Right hindlimb (tissue), 1 donor: ENCODE results near the gene CDKAL1.
"Not testable (repeated sequence)": the region's sequence is repeated elsewhere in the genome, so short reads cannot be mapped to it uniquely, and the experiment has no call there.

Experiments used
- DNase-seq: peaks from one replicate; pipeline ENCODE4 v3.0.0-alpha.2; 2018

CDKAL1 gene

DNA sequence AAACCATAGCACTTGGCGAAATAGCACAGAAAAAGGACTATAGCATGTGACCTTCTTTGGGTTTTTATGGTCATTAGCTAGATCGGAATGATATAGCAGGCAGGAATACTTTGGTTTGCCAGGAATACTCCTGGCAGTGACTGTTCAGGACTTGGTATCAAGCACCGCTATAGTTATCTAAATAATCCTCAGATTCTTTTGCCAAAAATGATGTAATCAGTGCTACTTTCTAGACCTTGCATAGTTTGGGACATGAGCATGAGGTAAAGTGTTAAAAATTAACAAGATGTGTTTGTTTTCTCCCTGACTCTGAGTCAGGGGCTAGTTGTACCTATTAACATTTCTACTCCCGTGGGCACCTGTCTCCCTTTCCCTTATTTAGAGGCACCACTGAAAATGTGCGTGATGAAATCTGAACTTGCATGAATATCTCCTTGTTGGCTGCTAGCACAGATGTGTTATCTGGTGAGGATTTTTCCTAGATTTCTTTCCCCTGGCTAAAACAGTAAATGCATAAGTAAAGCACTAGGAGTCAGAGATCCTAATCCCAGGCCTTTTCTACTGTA lies 511.0 kb downstream of the CDKAL1 start:
- DNase-seq, result no peak

DNA sequence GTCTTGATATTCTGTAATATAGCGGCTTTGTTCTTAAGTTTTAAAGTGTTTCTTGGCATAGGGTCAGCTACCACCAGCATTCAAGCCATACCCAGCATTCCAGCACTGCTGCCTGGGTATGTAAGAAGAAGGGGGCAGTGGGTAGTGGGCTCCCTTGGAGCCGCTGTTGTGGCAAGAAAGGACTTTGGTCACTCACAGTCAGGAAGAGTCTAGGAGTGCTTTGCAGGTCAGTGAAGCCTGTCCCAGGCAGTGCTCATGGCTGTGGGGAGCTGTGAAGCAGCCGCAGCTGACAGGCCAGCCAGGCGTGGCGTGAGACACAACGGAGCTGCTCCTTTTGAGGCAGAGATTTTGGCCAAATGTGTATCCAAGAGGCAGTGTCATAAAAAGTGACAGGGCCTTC lies 512.0 kb downstream of the CDKAL1 start:
- DNase-seq, result peak; percentile 16

DNA sequence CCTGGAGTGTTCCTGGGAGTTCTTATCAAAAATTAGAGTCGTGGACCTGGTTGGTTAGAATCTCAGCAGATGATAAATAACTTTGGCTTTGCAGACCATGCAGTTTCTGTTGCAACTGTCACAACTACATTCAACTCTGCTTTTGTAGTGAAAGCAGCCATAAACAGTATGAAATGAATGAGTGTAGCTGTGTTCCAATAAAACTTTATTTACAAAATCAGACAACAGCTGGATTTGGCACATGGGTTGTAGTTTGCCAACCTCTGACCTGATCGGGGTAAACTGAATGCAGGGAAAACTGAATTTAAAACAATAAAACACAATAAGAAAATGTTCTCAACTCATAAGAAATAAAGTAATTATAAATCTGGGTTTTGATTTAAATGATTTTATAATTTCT lies 513.8 kb downstream of the CDKAL1 start:
- no peak for DNase-seq

DNA sequence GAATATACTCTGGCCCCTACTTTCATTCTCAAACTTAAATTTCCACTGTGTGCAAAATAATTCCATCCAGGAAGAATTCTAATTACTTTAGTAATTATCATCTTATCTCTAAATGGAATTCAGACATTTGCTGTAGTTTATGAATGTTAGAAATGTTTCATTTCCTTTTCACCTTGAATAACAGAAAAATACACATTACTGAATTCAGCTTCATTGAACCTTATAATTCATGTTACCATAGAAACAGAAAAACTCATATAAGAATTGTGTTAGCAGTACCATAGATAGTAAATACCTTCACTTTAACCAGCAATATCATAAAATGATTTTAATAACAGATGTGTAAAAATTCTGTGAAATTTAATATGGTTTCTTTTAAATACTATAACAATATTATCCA lies 514.9 kb downstream of the CDKAL1 start:
- no peak for DNase-seq

DNA sequence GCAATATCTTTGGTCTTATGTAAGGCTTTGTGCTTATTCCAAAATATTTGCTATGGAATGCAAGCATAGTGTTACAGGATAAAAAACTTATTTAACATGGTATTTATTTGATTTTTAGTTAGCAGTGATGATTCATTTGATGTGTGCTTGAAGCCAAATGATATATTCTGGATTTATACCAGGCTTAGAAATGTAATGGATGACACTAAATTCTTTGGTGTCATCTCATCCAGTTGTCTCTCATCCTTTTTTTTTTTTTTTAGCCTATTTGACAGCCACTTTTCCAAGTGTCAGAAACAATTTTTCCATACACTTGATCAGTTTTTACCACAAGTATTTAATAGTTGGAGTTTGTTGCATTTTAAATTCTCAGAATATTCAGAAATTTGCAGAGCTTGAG lies 515.3 kb downstream of the CDKAL1 start:
- DNase-seq, result no peak

DNA sequence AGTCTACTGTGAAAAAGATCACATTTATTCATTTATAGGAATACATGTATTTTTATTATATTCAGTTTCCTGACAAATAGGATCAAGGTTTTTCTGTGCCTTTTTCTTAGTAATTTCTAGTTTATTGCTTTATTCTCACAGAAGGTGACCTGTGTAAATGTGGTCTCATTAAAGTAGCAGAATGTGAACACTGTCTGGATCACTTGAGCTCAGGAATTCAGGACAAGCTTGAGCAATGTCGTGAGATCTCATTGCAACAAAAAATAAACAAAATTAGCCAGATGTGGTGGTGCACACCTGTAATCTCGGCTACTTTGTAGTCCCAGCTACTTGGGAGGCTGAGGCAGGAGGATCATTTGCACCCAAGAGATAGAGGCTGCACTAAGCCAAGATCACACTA lies 516.7 kb downstream of the CDKAL1 start:
- DNase-seq, result no peak

DNA sequence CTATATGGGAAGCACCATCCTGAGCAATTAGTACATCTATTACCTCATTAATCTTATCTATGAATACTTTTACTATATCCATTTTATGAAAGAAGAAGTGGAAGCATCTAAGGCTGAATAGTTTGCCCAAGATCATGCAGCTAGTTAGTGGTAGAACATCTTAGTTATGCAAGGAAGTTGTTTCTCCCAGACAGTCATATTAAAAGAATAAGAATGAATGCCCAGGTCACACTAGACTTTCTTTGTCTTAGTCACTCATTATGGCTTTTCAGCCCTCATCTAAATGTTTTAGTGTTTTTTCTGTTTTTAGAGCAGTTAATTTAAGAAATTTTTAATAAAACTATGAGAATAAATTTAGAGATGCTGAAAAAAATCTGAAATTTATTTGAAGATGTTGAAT lies 517.5 kb downstream of the CDKAL1 start:
- no peak for DNase-seq

DNA sequence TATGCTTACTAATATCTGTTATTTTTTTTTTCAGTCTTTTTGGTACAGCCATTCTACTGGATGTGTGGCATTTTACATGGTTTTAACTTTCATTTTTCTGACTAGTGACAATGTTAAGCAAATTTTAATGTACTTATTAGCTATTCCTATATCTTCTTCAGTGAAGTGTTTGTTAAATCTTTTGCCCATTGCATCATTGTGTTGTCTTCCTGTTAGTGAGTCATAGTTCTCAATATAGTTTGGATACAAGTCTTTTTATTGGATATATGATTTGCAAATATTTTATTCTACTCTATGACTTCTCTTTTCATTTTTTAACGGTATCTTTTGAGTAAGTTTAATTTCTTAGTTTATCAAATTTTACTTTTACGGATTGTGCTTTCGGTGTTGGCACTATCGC lies 519.4 kb downstream of the CDKAL1 start:
- no peak for DNase-seq

DNA sequence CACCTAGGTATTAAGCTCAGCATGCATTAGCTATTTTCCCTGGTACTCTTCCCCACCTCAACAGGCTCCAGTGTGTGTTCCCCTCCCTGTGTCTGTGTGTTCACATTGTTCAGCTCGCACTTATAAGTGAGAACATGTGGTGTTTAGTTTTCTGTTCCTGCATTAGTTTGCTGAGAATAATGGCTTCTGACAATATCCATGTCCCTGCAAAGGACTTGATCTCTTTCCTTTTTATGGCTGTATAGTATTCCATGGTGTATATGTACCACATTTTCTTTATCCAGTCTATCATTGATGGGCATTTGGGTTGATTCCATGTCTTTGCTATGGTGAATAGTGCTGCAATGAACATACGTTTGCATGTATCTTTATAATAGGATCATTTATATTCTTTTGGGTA lies 521.2 kb downstream of the CDKAL1 start:
- DNase-seq, result not testable (repeated sequence)

DNA sequence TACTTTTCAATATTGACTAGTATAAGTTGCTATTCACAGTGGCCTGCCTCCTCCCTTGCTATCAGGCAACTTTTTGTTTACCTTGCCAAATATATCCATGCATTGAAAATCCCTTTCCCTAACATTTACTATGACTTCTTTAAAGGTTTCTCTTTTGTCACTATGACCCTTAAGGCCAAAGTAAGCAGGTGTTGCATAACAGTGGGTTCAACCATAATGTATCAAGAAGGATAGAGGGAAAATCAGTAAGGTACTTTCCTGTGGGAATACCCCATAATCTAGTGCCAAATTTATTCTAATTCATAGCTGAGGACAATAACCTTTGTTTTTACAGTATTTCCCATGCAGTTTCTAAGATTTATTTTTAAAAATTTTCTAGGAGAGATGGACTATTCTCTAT lies 527.6 kb downstream of the CDKAL1 start:
- no peak for DNase-seq

DNA sequence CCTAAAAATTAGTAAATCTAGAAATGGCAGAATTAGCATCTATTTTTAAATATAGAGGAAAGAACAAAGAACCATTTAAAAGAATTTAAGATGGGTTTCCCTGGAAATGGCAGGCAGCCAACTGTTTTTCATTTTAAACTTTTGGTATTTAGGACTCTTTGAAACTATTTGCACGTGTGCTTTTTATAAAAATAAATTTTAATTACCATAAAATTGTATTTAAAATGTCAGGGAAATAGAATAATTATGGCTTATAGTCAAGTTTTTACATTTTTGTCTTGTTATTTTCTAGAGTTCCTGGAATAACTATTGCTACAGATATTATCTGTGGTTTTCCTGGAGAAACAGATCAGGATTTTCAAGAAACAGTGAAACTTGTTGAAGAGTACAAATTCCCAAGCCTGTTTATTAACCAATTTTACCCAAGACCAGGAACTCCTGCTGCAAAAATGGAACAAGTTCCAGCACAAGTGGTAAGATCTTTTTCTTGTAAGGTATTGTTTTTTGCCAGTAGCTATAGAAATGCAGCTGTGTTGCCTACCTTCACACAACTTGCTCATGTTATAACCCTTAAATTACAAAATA lies 530.6 kb downstream of the CDKAL1 start:
- no peak for DNase-seq

DNA sequence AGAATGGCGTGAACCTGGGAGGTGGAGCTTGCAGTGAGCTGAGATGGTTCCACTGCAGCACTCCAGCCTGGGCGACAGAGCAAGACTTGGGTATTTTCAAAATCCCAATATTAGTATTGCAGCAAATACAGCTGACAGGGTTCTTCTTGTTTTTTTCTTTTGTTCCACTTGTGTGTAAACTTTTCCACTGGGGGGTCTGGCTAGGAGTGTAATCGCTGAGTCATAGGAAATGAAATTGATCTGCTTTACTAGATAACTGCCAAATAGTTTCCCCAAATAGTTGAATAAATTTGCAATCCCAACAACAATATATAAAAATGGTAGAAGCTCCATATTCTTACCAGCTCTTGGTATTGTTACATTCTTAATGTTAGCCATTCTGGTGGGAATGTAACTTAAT lies 533.3 kb downstream of the CDKAL1 start:
- DNase-seq, result no peak

DNA sequence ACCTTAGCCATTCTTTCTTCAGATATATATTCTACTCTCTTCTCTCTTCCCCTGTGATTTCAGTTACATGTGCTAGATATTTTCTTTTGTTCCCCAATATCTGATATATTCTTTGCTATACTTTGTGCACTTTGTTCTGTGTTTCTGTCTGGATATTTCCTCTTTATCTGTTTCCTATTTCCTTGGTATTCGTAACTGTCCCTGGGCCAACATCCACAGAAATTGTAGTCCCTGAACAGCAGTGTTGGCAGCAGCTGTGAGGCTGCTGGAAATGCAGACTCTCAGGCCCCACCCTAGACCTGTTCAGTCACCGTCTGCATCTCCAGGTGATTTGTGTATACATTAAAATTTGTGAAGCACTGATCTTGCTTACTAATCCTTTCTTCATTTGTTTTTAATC lies 536.4 kb downstream of the CDKAL1 start:
- no peak for DNase-seq

DNA sequence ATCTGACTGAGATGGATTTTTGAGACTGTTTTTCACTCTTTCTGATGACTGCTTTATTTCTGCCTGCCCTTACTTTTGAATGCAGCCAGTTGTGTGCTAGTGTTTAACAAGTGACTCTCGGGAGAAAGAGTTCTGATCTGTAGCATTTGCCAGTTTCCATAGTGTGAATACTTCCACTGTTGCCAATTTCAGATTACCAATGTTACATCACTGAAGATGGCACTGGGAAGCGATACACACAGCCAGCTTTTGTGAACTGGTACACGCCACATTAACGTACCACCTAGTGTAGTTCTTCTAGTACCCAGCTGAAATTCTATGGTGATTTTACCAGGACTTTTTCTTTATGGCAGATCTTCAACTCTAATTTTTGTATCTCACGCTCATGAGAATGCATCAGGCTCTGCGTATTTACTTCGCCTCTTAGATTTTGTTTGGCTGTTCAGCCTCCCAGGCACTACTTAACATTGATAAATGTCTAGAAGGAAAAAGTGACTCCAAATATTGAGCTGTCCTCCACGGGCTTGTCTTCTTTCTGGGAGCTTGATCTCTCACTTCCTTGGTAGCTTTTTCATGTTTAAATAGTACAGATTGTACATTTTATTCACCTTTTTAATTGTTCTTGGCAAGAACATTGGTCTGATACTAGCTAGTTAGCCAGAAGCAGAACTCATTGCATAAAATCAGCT lies 537.7 kb downstream of the CDKAL1 start:
- DNase-seq, result no peak

DNA sequence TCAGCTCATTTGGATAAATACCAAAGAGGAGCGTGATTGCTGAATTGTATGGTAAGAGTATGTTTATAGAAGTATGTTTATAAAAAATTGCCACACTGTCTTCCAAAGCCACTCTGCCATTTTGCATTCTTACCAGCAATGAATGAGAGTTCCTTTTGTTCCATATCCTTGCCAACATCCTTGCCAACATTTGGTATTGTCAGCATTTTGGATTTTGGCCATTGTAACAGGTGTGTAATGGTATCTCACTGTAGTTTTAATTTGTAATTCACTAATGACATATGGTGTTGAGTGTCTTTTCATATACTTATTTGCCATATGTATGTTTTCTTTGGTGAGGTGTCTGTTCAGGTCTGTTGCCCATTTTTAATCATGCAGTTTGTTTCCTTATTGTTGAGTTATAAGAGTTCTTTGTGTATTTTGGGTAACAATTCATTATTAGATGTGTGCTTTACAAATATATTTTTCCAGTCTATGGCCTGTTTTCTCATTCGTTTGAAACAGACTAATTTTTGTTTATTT lies 539.1 kb downstream of the CDKAL1 start:
- DNase-seq, result no peak

DNA sequence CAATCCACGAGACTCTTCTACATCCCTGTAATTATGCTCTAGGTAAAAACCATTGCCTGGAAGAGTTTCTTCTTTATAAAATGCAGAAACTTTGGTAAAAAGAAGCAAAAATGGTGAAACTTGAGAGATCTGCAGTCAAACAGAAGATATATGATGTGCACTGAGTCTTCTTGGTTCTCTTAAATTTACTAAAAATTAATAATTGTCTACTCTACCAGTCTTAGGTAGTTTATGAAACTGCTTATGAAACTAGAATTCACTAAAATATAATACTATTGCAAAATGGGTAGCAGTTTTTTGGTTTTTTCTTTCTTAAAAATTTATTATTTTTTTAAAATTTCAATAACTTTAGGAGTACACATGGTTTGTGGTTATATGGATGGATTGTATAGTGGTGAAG lies 540.2 kb downstream of the CDKAL1 start:
- no peak for DNase-seq

DNA sequence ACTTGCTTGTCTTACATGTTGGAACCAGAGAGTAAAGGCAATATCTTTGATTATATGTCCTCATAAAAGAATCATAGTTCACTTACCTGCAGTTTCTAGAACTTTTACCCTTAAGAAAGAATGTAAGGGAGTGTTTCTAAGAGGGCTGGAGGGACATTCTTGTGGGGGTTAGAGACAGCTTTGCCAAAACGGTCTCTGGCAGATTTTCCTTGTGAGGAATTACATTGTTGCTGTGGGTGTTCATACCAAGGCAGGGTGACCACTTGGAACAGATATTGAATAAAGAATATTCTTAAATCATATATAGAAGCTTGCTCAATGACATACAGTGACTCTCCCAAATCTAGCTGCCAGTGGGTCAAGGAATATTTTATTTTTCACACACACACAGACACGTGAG lies 541.7 kb downstream of the CDKAL1 start:
- DNase-seq, result no peak

DNA sequence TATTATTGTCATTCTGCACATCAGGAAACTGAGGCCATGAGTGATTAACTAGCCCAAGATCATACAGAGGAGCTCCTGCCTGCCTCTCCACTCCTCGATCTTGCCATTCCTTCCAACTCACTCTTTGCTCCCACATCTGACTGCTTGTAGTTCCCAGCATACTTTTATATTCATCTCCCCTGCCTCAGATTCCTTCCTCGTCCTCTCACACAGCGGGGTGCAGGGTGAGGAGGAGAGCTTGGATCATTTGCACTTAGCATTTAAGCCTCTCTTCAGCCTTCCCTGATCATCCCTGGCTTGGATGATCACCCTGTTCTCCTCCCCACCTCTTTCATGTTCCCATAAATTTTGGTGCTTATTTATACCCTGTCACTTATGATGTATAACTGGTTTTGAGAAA lies 544.2 kb downstream of the CDKAL1 start:
- DNase-seq, result no peak

DNA sequence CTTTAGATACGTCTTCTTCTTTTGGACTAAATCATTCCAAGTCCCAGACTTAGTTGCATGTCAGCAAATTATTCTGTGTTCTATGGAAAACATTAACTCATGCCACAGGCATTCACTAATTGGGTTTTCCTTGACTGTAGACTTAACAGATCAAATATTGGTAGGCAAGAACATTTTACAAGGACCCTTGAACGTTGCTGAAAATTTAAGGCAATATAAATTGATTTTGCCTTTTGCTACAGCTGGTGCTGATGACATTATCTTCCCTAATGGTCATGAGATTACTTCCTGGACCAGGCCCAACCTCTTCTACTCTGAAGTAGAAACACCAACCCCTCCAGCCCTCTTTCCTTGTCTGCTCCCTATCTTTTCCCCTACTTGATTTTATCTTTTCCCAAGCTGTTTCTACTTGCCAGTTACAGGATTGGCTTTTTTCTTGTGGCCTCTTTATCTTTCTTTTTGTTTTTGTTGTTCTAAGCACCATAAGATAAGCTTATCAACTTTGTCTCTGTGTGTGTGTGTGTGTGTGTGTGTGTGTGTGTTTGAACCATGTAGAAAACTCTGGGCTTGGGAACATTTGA lies 545.3 kb downstream of the CDKAL1 start:
- no peak for DNase-seq

DNA sequence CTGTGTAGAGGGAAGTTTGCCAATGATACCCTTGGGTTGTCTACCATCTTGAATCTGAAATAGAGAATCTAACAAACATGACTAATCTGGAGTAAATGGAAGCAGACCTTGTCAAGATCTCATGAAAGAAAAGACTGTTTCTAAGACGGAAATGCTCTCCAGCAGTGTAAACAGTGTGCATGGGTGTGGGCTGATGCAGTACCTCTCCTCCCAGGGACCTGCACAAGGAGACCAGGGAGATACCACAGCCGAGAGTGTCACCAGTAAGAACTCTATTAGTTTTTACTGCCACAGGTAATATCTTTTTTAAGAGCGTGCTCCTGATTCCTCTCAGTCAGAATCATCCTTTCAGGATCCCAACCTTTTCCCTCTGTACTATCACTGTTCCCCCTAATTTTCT lies 546.0 kb downstream of the CDKAL1 start:
- DNase-seq, result no peak

DNA sequence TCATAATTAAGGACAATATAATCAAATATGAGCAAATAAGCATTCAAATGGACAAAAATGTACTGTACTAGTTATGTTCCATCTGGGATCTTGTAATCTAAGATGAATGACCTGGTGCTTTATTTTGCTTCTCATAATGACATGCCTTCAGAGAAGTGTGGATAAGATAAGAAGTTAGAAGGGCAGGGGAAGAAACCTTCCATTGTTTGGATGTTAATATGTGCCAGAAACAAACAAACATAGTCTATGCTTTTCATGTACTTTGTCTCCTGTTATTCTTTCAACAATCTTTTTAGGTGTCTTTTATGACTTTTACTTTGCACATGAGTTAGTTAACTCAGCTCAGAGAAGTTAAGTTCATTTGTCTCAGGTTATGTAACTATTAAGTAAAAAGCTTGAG lies 547.8 kb downstream of the CDKAL1 start:
- no peak for DNase-seq

DNA sequence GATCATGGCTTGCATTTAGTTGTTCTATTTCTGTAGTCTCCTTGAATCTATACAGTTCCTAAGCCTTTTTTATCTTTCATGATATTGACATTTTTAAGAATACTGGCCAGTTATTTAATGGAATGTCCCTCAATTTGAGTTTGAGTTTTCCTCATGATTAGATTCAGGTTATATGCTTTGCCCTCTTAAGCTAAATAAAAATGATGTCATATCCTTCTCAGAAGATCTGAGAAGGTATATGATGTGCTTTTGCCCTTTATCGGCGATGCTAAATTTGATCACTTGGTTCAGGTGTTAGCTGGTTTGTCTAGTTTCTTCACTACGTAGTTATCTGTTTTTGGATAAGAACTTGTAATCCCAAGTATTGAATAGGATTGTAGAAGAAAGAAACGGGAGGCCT lies 549.5 kb downstream of the CDKAL1 start:
- DNase-seq, result no peak

DNA sequence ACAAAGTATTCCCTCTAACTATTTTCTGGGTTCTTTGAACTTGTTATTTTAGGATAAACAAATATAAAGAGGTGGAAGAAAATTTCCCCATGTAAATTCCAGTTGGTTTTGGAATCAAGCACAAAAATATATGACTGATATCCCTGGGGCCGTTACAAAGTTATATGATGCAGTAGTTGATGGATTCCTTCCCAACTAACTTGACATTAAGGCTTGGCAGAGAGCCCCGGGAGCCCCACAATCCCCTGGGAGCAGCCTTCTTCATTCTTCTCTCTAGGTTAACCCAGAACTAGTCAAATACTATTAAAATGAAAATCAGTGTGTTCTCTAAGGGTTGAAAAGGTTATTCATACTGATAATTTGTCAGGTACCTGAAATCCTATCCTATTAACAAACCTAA lies 550.4 kb downstream of the CDKAL1 start:
- DNase-seq, result no peak

DNA sequence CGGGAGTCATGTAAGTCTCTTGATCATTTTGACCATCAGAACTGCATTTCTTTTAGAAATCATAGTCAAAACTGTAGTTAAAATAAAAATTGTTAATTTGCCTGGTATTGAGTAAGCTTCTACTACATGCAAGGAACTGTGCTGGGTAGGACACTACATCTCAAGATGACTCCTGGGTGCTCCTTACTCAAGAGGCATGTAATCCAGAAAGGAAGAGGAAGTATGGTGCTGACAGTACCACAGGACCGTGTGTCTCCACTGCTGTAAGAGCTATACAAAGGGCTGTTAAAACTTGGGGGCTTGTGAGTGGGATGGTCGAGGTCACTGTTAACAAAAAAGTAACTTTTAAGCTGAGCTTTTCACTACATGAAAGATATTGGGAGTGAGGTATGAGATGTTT lies 551.0 kb downstream of the CDKAL1 start:
- DNase-seq, result no peak
